K562 (cell line): ENCODE results near the gene PPP1R13L. TPM values are rescaled to one million over a fixed set of nuclear protein-coding genes. Genes with fewer than 3 reads are reported as not detected.
A peak's percentile ranks its signal among the peaks of the same experiment; 100 is the strongest.

ENCODE experiments used
- ARNT ChIP-seq, 2 experiments: fragments of 450-650 bp; IDR thresholded peaks; 2 replicates each; pipeline ENCODE4 v1.6.1; 2016; ENCODE audit warnings: mild to moderate bottlenecking in 1 of 2
- ATF7 ChIP-seq: fragments of 450-650 bp; IDR thresholded peaks from 2 replicates; pipeline ENCODE4 v1.7.1; 2014; ENCODE audit warnings: mild to moderate bottlenecking, moderate library complexity
- BHLHE40 ChIP-seq: IDR thresholded peaks from 2 replicates; pipeline ENCODE4 v1.6.1; 2011; ENCODE audit warnings: low read length, improper control_type of control experiment
- CTCFL ChIP-seq: IDR thresholded peaks from 2 replicates; pipeline ENCODE4 v1.6.1; 2011; ENCODE audit warnings: borderline replicate concordance, low read depth, mild to moderate bottlenecking, moderate library complexity, low read length; ENCODE audit not compliant: insufficient read depth, poor library complexity, severe bottlenecking
- FOXK1 ChIP-seq: sonication (generic); formaldehyde crosslinking; IDR thresholded peaks from 2 replicates; pipeline ENCODE4 v1.8.0; 2022; ENCODE audit warnings: missing genetic modification reagents, mild to moderate bottlenecking, borderline replicate concordance
- GTF2F1 ChIP-seq: IDR thresholded peaks from 2 replicates; pipeline ENCODE4 v1.6.1; 2011; ENCODE audit warnings: low read depth, low read length, improper control_type of control experiment
- HMBOX1 ChIP-seq: sonication (generic); IDR thresholded peaks from 2 replicates; pipeline ENCODE4 v1.6.1; 2016
- RAD21 ChIP-seq, 2 experiments: fragments of 250-450 bp in 1 of 2; fragments of 450-650 bp in 1 of 2; sonication (Bioruptor Pico) in 1 of 2; formaldehyde crosslinking in 1 of 2; IDR thresholded peaks in 1 of 2; conservative IDR thresholded peaks in 1 of 2; 2 replicates each; pipeline versions ENCODE4 v1.4.0 to v1.8.0; 2020 to 2022; ENCODE audit warnings: mild to moderate bottlenecking in 2 of 2, moderate library complexity in 1 of 2
- RCOR1 ChIP-seq, 2 experiments: IDR thresholded peaks; 2 replicates each; pipeline ENCODE4 v1.6.1; 2012; ENCODE audit warnings: low read depth in 2 of 2, low read length in 2 of 2, borderline replicate concordance in 1 of 2, improper control_type of control experiment in 1 of 2
- SMARCA5 ChIP-seq: fragments of 450-650 bp; IDR thresholded peaks from 2 replicates; pipeline ENCODE4 v1.6.1; 2016
- ZFP36 ChIP-seq: fragments of 150-350 bp; IDR thresholded peaks from 2 replicates; pipeline ENCODE4 v1.6.1; 2018; ENCODE audit warnings: low read length, low read depth; ENCODE audit not compliant: partially characterized antibody
- polyA plus RNA-seq, 8 experiments: library from polyadenylated mRNA; depleted of rRNA in 4 of 8; stranded (reverse) in 5 of 8; unstranded in 3 of 8; fragments of >200 nt; fragmentation: Nextera tagmentation in 2 of 8; fragmentation: Illumina TruSeq in 1 of 8; extraction: Ambion mirVana in 2 of 8; extraction: Trizol in 1 of 8; gene quantifications; 2 replicates each; pipeline versions ENCODE4 v1.2.1 to v1.2.3, GENCODE V29; 2011 to 2014; ENCODE audit warnings: inconsistent platforms in 1 of 8, missing spikeins in 1 of 8
- total RNA-seq, 7 experiments: library from RNA; depleted of rRNA in 6 of 7; stranded (reverse); fragments of >200 nt in 6 of 7; fragmentation: Illumina TruSeq in 2 of 7; extraction: Trizol in 2 of 7; gene quantifications; 2 replicates each; pipeline versions ENCODE4 v1.2.1 to v1.2.3, GENCODE V29; 2011 to 2021; ENCODE audit warnings: low replicate concordance in 1 of 7
- TF ChIP-seq, protein P1 (sequence below): fragments of 450-650 bp; formaldehyde crosslinking; IDR thresholded peaks from 2 replicates; pipeline ENCODE4 v1.4.0; 2020; ENCODE audit warnings: mild to moderate bottlenecking, moderate library complexity
- TF ChIP-seq, protein P2 (sequence below): sonication (generic); formaldehyde crosslinking; IDR thresholded peaks from 2 replicates; pipeline ENCODE4 v1.8.0; 2022; ENCODE audit warnings: mild to moderate bottlenecking, missing genetic modification reagents
- TF ChIP-seq, protein P3 (sequence below), 2 experiments: fragments of 450-650 bp; IDR thresholded peaks; 2 replicates each; pipeline ENCODE4 v1.6.1; 2018; ENCODE audit warnings: mild to moderate bottlenecking in 2 of 2, low read depth in 1 of 2; ENCODE audit not compliant: partially characterized antibody in 2 of 2

Gene PPP1R13L
- total and polyA plus RNA-seq, 9 of the 15 experiments (the other 6 are each of a cell fraction or from before 2014, with no cell fraction given), result 0.32 to 6.7 (median 2.0) TPM

DNA sequence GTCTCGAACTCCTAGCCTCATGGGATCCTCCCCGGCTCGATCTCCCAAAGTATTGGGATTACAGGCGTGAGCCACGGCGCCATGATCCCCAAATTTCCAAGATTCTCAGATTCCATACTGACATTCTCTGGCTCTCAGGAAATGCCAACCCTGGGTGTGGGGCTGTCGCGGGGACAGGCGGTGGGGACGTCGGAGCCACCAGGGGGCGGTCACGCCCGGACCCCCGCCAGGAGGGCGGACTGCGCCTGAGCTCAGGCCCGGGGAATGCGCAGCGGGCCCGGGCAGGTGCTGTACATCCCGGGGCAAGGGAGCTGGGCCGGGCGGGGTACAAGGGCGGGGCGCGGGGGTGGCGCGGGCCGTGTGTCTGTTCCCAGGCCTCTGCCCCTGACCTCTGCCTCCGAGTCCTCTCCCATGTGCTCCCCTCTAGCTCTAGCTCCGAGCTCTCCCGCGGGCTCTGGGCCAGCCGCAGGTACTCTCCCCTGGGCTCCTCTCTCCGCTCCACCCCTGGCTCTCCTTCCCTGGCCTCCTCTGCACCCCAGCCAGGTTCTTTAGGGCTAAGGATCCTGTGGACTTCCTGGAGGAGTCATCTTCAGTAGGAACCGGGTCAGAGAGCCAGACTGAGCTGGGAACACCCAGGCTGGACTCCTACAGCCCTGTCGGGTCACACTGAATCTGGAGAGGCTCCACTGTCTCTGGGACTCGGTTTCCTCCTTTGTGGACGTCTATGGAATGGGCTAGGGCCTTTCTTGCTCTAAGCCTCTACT, 2.4 kb downstream of the PPP1R13L start (continued):
- TF ChIP-seq, protein P1, sequence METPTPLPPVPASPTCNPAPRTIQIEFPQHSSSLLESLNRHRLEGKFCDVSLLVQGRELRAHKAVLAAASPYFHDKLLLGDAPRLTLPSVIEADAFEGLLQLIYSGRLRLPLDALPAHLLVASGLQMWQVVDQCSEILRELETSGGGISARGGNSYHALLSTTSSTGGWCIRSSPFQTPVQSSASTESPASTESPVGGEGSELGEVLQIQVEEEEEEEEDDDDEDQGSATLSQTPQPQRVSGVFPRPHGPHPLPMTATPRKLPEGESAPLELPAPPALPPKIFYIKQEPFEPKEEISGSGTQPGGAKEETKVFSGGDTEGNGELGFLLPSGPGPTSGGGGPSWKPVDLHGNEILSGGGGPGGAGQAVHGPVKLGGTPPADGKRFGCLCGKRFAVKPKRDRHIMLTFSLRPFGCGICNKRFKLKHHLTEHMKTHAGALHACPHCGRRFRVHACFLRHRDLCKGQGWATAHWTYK, result no peak
- TF ChIP-seq RCOR1 (IDR thresholded peaks at IDR 0.05; ENCODE audit: borderline replicate concordance in 1 of 2, low read depth in 2 of 2, low read length in 2 of 2) (peak in 1 of 2 experiments; percentile 35; a peak in 1 of 4 replicates), FOXK1 (no peak), CTCFL (peak; percentile 81), GTF2F1 (no peak), BHLHE40 (peak; percentile 19; the same call in 1 of the 2 replicates), HMBOX1 (no peak), ATF7 (peak; percentile 15; the same call in 1 of the 2 replicates), ZFP36 (peak; percentile 48), RAD21 (CRISPR knock-in tag; conservative IDR thresholded peaks at IDR 0.05 in 1 of 2, IDR thresholded peaks at IDR 0.05 in 1 of 2) (peak in 1 of 2 experiments; percentile 53; a peak in 2 of 4 replicates), SMARCA5 (no peak), ARNT (IDR thresholded peaks at IDR 0.05) (no peak)
- TF ChIP-seq, protein P2, sequence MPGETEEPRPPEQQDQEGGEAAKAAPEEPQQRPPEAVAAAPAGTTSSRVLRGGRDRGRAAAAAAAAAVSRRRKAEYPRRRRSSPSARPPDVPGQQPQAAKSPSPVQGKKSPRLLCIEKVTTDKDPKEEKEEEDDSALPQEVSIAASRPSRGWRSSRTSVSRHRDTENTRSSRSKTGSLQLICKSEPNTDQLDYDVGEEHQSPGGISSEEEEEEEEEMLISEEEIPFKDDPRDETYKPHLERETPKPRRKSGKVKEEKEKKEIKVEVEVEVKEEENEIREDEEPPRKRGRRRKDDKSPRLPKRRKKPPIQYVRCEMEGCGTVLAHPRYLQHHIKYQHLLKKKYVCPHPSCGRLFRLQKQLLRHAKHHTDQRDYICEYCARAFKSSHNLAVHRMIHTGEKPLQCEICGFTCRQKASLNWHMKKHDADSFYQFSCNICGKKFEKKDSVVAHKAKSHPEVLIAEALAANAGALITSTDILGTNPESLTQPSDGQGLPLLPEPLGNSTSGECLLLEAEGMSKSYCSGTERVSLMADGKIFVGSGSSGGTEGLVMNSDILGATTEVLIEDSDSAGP (CRISPR knock-in tag), result no peak
- TF ChIP-seq, protein P3, sequence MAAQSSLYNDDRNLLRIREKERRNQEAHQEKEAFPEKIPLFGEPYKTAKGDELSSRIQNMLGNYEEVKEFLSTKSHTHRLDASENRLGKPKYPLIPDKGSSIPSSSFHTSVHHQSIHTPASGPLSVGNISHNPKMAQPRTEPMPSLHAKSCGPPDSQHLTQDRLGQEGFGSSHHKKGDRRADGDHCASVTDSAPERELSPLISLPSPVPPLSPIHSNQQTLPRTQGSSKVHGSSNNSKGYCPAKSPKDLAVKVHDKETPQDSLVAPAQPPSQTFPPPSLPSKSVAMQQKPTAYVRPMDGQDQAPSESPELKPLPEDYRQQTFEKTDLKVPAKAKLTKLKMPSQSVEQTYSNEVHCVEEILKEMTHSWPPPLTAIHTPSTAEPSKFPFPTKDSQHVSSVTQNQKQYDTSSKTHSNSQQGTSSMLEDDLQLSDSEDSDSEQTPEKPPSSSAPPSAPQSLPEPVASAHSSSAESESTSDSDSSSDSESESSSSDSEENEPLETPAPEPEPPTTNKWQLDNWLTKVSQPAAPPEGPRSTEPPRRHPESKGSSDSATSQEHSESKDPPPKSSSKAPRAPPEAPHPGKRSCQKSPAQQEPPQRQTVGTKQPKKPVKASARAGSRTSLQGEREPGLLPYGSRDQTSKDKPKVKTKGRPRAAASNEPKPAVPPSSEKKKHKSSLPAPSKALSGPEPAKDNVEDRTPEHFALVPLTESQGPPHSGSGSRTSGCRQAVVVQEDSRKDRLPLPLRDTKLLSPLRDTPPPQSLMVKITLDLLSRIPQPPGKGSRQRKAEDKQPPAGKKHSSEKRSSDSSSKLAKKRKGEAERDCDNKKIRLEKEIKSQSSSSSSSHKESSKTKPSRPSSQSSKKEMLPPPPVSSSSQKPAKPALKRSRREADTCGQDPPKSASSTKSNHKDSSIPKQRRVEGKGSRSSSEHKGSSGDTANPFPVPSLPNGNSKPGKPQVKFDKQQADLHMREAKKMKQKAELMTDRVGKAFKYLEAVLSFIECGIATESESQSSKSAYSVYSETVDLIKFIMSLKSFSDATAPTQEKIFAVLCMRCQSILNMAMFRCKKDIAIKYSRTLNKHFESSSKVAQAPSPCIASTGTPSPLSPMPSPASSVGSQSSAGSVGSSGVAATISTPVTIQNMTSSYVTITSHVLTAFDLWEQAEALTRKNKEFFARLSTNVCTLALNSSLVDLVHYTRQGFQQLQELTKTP (IDR thresholded peaks at IDR 0.05; ENCODE audit: low read depth in 1 of 2, partially characterized antibody in 2 of 2), result no peak
